GM18511 (cell line): ENCODE data around the gene C3orf18.

Experiments used
- ATAC-seq: cut with Tn5 transposase; IDR thresholded peaks from one replicate; pipeline ENCODE4 v1.9.1; 2021; ENCODE audit warnings: mild to moderate bottlenecking, moderate library complexity; ENCODE audit not compliant: unreplicated experiment

Gene C3orf18

DNA sequence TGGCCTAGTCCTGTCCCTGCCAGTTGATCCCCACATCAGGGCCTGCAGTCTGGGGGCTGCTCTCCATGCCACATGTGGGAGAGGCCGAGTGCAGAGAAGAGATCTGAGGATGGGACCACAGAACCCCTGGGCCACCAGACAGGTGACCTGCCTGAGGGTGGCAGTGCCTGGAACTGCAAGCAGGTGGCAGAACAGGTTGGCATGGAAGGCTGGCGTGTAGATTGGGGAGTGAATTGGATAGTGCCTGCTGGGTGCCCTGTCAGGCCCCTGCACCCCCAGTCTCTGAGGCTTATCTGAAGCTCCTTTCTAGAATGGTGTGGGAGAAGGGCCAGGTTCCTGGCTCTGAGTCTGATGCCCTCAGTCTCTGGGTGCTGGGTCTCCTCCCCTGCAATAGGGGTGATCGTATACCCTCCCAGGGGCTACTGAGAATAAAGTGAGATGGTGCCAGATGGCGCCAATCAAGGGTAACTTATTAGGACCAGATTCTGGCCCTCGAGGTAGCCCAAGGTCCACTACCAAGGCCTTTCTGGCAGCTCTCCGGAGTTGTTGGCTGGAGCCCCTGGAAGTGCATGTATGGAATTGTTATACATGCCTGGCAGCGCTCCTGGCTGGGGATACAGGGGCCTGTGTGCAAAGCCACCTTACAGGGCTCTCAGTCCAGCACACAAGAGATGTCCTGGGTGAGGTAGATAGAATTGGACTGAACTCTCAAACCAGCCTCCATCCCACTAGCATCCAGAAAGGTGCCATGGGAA is 15.7 kb downstream of the C3orf18 start:
- ATAC-seq: no peak

DNA sequence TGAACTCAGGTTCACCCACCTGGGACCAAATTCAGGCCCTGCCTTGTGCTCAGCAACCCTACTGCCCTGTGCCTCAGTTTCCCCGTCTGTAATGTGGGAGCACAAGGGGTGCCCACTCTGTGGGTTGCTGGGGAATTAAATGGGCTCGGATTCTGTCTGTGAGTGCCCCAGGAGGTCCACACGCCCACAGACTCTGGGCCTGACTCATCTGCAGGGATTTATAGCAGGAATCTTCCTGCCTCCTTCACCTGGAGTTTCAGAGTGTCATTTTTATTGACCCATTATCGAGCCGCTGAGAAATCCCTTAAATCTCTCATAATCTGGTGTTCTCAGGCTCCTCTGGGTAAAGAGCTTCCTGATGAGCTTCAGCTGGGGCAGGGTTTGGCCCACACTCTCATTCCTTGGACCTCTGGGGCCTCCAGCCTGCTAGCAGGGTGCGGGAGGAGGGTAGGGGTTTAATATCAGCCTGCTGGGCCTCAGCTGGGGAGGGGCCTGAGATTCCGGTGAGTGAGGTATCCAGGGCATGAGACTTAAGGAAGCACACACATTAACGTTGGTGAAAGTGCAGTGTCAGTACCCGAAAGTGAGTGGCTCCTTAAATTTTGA is 16.4 kb downstream of the C3orf18 start:
- no peak for ATAC-seq

DNA sequence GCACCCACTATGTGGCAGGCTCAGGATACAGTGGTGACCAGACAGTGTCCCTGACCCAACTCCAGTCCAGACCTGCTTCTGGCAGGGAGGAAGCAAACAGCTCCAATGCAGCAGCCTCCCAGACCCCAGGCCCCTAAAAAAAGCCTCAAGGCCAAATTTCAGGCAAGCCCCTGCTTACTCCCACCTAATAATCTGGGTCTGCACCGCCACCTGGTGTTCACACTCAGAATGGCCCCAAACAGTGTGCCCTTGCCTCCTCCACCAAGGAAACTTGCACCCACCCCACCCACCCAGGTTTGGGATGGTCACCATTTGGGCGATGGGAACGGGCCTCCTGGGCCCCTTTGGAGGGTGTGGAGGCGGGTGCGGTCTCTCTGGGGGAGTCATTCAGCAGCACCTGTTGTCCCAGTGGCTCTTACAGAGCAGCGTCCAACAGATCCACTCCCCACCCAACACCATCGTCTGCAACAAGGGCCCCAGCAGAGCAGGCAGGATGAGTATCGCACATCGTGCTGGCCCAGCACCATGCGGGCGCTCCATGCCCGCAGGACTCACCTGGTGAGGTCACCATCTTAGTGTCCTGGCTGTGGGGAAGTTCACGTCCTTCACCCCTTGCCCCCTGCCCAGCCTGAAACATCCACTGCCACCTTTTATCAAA is 17.3 kb downstream of the C3orf18 start:
- ATAC-seq: no peak

DNA sequence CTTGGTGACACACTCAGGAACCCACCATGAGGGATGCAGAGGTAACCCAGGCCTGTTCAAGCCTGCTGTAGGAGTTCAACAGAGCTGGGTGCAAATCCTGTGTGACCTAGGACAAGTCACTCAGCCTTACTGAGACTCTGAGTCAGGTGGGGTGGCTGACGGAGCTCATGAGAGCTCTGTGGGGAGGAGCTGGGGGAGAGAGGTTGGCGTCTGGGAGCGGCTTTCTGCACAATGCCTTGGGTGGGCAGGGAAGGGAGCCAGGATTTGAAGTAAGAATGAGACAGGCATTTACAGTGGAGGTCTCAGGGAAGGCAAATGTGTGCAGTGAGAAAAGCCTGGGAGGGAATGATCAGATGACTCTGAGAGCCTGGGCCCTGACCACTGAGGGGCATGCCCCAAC is 18.3 kb downstream of the C3orf18 start:
- ATAC-seq: no peak

DNA sequence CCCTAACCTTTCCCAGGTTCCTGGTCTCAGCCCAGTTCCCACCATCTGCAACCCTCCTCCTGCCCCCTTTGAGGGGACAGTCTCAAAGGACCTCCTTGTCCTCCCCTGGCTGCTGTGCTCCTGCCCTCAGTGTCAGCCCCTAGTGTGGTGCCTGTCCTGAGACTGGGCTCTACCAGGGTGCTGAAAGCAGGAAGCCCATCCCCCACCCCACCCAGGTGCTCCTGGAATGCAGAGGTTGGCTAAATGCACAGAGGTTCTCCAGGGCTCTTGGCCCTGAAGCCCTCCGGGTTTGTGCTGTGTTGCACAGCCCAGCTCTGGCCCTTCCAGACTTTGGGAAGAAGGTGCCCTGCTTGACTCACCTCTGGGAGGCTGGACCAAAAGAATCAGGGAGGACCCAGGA is 21.8 kb downstream of the C3orf18 start:
- ATAC-seq: no peak

DNA sequence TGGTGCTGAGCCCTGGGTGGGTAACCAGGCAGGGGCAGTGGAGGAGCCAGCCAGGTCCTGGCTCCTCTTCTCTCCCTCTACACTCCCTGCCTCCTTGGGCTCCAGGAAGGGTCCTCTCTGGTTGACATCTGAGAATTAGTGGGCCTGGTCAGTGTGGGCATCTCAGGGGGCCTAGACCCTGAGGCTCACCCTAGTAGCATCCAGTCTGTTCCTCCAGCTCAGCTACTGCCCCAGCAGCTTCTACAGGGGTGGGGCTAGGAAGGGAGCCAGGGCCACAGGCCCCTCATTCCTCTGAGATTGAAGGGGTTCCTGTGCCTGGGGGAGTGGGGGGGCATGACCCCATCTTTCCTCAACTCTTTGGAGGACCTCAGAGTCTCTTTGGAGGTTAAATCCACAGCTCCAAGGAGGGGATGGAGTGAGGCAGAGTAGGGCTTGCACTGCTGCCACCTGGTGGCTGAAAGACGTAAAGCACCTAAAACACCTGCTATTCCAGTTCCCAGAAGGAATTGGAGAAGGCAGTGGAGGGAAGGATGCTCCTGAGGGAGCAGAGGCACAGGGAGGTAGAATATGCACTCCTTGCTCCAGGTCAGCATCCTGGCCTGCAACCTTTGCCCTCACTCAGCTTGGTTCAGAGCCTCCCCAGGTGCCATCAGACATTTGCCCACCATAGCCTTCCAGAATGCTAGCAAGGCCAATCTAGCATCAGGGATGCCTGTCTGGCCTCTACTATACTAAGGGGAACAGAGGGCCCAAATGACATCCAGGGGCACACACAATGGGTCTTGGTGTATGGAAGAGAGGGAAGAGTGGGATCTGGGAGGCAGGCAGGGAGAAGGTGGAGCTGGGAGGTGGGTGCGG is 25.1 kb downstream of the C3orf18 start:
- ATAC-seq: no peak

DNA sequence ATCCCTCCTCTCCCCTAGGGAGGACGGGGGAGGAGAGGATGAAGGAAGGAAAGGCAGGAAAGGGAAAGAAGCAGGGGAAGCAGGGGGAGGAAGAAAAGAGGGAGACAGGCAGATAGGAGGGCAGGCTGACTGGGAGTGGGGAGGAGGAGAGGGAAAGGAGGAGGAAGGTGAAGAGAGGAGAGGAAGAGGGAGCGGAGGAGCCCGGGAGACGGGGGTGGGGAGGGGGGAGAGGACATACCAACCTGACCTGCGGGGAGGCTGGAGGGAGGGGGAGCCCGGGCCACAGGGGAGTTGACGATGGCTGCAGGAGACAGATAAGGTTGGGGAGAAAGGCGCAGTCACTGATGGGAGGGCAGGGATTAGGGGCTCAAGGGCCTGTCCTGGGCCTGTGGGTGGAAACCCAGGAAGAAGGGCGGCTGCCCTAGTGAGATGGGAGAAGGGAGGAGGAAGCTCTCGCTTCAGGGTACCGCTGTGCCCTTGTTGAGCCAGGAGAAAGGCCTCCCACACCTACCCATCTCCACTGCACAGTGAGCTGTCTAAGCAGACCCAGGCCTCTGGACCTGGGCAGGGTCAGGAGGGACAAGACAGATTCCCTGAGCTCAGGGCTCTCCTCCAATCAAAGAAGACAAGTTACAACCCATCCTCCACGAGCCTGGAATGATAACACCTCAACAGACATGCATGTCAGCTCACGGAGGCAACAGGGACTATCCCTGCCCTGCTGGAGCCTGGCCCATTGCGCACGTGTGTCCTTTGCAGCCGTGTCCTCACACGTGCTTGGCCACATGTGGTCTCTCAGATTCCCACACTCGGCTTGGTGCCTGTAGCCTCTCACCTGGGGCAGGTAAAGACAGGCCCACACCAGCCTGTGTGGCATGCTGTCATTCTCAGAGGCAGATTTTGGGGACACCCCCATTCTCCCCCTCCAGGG is 27.9 kb downstream of the C3orf18 start:
- no peak for ATAC-seq

DNA sequence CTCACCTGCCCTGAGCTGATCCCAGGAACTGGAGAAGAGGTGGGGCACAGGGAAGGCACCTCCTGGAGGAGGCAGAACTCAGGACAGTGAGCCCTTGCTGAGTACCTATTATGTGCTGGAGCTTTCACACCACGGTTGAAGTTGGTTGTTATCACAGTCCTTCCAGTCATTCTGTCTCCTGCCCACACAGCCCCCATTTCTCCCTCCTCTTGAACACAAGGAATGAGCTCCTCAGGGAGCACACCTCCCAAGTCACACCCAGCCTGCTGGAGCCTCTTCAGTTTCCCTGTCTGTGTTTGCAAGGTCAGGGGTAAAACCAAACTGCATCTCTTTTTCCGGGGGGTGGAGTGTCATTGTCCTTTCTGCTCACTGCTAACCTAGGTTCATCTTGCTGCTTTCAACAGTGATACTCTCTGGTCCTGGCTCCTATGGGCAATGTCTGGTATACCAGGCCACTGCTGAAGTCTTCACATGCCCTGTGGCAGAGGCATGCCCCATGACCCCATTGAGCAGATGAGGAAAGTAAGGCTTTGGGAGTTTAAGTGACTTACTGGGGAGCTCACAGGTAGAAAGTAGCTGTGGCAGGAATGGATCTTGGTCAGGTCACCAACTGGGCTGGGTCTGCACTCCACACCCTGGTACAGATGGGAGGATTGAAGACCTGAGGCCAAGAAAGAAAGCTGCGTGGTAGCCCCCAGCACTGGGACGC is 30.0 kb downstream of the C3orf18 start:
- no peak for ATAC-seq

DNA sequence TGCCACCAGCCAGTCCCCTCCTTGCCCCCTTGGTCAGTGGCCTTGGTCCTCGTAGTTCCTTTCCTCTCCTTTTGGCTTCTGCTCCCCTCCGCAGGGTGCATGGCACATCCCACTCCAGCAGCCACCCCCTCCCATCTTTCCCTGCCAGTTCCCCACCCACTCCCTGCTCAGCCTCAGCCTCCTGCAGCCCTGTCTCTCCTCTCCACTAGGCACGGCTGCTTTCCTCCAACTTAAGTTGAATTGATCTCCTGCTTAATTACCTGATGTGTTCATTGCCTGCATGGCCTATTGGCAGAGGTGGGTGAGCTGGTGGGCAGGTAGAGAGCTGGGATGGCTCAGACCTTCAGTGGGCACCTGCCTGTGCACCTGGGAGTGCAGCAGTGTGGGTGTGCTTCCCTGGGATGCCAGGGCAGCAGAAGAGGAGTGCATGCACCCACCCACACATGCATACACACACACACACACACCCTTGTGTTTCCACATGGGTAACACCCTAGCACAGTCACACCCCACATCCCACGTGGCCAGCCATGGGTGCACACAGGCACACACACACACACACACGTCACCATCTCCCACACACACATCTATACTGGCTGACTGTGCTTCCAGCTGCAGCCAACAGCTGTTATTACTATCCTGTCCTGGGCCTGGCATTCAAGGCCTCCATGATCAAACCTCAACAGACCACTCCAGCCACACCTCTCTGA is 30.9 kb downstream of the C3orf18 start:
- ATAC-seq: no peak

DNA sequence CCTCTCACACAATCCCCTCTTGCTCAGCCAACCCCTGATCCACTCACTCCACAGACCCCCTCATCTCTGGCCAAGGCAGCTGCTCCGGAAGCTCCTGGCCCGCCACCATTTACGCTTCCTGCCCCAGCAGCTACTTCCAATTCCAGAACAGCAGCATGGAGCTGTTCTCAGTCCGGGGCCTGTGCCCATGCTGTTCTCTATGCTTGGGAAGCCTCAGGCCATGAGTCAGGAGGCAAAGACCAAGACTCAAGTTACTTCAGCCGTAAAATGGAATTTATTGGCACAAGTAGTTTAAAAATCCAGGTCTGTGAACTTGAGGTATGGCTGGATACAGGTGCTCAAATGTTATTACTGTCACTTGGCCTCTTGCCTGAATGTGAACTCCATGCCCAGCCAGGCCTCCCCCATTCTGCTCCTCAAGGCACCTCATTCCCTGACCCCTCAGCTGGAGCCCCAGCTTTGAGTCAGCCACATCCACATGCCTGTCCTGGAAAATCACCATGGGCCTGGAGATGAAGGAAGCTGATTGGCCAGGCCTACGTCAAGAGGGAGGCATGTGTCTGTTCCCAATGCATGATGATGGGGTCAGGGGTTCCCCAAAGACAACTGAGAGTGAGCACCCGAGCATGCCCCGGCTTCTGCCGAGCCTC is 32.7 kb downstream of the C3orf18 start:
- no peak for ATAC-seq

DNA sequence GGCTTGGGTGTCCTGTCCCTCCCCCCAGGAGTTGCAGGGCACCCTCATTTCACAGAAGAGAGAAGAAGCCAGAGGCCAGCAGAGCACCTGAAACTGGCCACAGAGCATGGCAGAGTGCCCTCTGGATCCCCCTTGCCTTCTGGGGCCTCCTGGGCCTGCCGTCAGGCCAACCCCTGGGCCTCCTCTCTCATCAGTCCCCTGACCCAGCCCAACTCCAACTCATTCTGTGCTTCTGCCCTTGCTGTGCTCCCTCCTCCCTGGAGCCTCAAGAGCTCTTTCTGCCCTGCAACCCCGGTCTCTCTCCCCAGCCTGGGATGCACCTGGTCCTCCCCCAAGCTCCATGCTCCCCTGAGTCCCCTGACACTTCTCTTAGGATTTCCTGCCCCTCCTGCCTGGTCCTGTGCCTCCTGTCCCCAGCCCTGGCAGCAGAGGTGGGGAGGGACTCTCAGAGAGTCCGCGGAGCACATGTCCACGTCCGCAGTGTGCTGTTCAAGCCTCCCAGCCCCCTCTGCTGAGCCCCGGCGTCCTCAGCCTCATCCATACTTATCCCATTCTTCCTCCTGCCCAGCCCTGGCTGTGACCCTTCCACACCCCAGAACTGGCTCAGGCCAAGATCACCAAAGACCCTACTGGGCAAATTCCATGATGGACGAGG is 33.6 kb downstream of the C3orf18 start:
- ATAC-seq: no peak

DNA sequence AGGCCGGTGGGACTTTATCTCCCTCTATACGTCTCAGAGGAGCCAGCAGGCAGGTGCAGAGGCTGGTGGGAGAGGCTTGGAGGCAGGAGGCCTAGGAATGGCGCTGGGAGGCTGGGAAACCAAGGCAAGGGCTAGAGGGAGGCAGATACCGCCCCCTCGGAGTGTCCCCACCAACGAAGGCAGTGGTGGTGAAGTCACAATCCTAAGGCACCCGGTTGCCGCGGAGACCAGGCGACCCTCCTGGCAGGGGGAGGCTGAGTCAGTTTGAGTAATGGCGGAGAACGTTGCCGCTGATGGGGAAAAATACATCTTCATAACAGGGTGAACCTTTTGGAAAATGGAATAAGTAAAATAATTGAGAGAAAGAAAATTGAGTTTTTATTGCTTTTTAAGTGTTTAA is 34.2 kb downstream of the C3orf18 start:
- ATAC-seq: no peak

DNA sequence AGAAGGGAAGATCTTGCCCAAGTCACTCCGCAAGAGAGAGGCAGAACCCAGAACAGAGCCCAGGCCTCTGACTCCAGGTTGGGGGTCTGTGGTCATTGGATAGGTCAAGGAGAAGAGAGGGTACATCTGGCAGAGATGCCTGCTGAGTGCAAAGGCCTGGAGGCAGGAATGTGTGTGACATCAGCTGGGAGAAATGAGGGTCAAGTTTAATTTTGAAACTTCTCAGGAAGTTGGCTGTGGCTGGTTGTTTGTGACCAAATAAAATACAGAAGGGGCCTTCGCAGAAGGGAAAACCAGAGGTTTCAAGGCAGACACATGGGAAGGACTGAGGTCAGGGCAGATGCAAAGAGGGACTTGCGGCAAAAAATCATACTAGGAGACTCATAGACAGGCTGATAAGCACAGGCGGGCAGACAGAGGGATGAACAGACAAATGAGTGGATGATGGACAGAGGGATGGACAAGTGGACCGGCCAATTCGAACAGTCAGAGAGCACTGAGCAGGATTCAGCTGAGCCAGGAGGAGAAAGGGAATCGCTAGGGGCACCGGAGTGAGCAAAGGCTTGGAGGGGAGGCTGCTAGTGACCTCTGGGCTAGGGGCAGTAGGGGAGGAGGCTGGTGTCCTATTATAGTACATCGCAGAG is 35.4 kb downstream of the C3orf18 start:
- ATAC-seq: no peak

DNA sequence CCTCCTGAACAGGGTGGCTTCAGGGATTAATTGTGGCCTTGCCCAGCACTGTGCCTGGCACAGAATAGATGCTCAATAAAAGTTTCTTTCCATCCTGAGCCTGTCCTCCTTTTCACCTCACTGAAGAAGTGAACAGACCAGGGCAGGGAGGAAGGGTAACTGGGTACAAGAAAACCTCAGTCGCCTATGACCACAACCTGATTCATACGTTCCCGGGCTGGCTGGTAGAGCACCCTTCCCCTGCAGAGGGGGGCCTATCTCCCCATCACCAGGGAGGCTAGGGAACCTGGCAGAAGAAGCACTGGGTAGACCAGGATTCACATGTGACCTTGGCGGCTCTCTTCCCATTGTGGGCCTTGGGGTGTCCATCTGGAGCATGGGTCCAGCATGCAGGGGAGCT is 36.3 kb downstream of the C3orf18 start:
- no peak for ATAC-seq

DNA sequence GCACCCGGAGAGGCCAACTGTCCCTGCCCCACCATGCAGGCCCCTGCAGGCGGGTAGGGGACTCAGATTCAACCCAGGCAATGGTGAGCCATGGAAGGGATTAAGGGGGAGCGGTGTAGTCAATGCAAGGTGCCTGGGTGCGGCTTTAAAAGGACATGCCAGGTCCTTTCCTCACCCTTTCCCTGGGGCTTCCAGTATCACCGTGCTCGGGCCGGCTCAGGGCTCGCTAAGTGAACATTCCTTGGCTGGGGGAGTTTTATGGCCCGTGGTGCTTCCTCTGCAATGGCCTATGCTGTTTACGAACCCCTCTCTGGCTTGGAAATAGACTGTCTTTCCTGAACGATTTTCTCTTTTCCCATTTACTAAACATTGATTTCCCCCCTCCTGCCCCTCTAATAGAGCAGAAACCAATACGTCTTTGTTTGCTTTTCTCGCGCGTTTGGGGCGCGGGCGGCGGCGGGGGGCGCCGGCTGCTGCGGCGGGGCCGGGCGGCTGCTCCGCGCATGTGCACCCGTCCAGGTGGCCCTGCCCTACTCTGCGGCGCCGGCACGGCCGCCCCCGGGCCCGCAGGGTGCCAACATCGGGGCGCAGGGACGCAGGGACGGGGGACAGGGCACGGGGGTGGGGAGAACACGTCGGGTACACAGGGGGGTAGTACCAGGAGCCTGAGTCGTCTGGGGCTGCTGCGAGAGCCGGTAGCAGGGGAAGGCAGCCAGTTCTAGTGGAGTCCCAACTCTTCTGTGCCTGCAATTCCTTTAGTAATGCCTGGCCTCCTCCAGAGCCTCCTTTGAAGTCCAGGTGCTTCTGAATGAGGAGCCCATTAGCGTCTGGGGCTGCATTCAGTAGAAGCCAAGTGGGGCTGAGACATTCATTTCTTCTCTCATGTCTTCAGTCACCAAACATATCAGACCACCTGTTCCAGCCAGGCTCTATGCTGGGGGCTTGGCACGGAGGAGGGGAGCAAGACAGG is 37.3 kb downstream of the C3orf18 start:
- no peak for ATAC-seq

DNA sequence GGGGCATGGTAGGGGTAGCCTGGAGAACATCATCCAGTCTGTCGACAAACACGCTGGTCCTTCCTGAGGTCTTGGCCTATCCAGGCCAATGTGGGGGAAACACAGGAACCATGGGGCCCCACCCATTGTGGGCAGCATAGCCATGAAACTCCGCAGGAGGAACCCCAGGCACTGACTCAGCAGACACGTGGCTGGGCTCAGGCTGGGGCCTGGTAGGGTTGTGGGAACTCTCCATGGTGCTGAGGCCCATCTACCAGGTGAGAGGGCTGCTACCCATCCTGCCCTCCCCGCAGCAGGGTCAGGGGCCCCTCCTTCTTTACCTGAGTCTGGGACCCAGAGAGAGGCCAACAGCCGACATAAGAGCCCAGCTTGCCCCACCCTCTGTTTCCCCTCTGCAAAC is 41.6 kb downstream of the C3orf18 start:
- ATAC-seq: no peak
